ENCODE results near the gene RPTOR.
"Not testable (repeated sequence)": the region's sequence is repeated elsewhere in the genome, so short reads cannot be mapped to it uniquely, and the experiment has no call there.

RPTOR gene

GRCh38 chr17:80786470-80786869, 241.8 kb downstream of the RPTOR start:
- DNase-seq (ENCODE audit: low spot score), result no peak

- DNase-seq (ENCODE audit: low spot score), result no peak
These were observed 242.2 kb downstream of the RPTOR start for GRCh38 chr17:80786887-80787286.

- no peak for DNase-seq (ENCODE audit: low spot score)
These were observed 243.2 kb downstream of the RPTOR start for GRCh38 chr17:80787881-80788280.

GRCh38 chr17:80789356-80789902, 244.8 kb downstream of the RPTOR start:
- DNase-seq (ENCODE audit: low spot score), result no peak

- peak; percentile 30 for DNase-seq (ENCODE audit: low spot score)
These were observed 245.6 kb downstream of the RPTOR start for GRCh38 chr17:80790021-80790765.

GRCh38 chr17:80790981-80791742, 246.5 kb downstream of the RPTOR start:
- no peak for DNase-seq (ENCODE audit: low spot score)

GRCh38 chr17:80791758-80792284, 247.2 kb downstream of the RPTOR start:
- DNase-seq (ENCODE audit: low spot score), result no peak

GRCh38 chr17:80792373-80792781, 247.7 kb downstream of the RPTOR start:
- DNase-seq (ENCODE audit: low spot score), result no peak

- no peak for DNase-seq (ENCODE audit: low spot score)
These were observed 248.8 kb downstream of the RPTOR start for GRCh38 chr17:80793421-80793820.

- DNase-seq (ENCODE audit: low spot score), result no peak
These were observed 249.2 kb downstream of the RPTOR start for GRCh38 chr17:80793851-80794267.

GRCh38 chr17:80794281-80795089, 249.8 kb downstream of the RPTOR start:
- no peak for DNase-seq (ENCODE audit: low spot score)

- no peak for DNase-seq (ENCODE audit: low spot score)
These were observed 250.5 kb downstream of the RPTOR start for GRCh38 chr17:80795090-80795580.

- DNase-seq (ENCODE audit: low spot score), result no peak
These were observed 251.1 kb downstream of the RPTOR start for GRCh38 chr17:80795754-80796153.

GRCh38 chr17:80796430-80796861, 251.8 kb downstream of the RPTOR start:
- DNase-seq (ENCODE audit: low spot score), result no peak

- not testable (repeated sequence) for DNase-seq (ENCODE audit: low spot score)
These were observed 252.6 kb downstream of the RPTOR start for GRCh38 chr17:80797222-80797621.

- no peak for DNase-seq (ENCODE audit: low spot score)
These were observed 253.3 kb downstream of the RPTOR start for GRCh38 chr17:80797741-80798594.

- no peak for DNase-seq (ENCODE audit: low spot score)
These were observed 254.2 kb downstream of the RPTOR start for GRCh38 chr17:80798595-80799537.

- no peak for DNase-seq (ENCODE audit: low spot score)
These were observed 255.2 kb downstream of the RPTOR start for GRCh38 chr17:80799538-80800480.

Measured in germinal center (tissue), 1 donor.